Hematopoietic multipotent progenitor cell treated with erythropoietin and hydrocortisone succinate and interleukin-3 and kit ligand, for 17 days (in vitro differentiated cells): ENCODE data around the gene PWP1.
"Not testable (repeated sequence)": the region's sequence is repeated elsewhere in the genome, so short reads cannot be mapped to it uniquely, and the experiment has no call there.

Experiments
- DNase-seq: peaks from one replicate; pipeline ENCODE4 v3.0.0-alpha.2; 2015; ENCODE audit warnings: low spot score

Gene PWP1

DNA sequence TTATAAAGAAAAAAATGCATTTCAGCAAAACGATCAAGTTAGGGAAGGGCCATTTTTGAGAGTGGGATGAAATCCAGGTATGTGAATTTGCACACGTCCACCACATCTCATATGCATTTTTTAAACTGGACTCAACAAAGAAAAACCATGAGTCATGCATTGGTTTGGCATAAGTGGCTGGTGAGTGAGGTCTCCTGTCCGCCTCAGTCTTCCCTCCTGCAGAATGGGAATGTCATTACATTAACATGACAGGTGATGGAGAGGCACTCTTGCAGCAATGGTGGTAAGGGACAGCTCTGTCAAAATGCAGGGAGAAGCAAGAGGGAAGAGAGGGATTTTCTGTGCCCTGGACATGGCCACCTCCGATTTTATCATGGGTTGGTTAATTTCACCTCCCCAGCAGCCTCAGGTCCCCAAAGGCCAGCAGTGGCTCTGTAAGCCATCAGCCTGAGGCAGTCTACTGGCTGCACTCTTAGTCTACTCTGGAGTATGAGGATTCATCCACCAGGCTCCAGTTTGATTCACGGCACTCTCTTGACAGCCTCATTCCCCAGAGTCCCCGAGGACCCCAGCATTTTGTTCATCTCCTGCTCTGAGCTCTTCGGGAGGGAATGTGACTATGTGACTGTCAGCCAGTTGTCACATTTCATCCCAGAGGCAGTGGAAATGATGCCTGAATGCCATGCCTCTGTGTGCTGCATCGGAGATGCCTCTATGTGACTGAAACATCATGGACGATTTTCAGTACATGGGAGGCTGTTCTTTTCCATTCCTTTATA, 17.1 kb upstream of the PWP1 start:
- DNase-seq: no peak

DNA sequence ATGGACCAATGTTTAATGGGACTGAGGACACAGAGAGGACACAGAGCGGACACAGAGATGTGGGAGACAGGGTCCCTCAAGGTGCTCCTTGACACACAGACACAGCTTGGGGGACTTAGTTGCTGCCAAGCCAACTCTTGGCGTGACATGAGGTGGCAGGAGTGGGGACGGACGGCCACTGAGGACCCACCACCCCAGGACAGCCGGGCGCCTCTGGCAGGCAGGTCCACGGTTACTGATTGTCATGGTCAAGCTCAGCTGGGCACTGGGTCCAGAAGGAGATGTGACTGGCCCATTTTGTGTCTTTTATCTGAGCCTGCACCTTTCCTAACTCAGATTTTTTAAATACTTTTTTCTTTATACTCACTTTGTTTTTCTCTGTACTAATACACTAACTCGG, 15.7 kb upstream of the PWP1 start:
- DNase-seq: no peak

DNA sequence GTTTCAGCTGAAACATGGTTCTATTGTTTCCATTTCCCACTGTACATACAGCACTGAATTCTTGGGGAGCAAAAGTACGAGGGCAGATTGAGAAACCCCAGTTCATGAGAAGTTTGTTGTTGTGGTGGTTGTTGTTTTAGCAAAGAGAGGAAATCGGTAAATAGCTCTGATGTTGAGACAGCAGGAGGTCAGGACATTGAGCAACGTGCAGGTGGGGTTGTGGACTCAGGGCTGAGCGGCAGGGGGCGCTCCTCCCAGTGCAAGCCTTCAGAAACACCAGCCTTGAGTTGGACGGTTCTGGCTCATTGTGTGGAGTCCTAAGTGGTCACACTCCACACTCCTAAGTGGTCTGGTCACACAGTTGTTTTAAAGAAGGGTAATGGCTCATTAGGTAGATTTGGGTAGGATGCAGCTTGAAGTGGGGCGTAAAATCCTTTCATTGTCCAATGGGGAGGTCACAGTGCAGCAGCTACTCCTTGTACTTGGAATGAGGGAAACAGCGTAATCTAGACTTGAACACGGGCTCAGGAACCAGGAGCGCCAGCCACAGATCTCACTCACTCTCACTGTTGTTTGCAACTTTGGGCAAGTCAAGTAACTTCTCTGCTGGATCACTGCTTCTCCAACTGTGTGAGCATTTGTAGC, 14.5 kb upstream of the PWP1 start:
- peak; percentile 53 for DNase-seq

DNA sequence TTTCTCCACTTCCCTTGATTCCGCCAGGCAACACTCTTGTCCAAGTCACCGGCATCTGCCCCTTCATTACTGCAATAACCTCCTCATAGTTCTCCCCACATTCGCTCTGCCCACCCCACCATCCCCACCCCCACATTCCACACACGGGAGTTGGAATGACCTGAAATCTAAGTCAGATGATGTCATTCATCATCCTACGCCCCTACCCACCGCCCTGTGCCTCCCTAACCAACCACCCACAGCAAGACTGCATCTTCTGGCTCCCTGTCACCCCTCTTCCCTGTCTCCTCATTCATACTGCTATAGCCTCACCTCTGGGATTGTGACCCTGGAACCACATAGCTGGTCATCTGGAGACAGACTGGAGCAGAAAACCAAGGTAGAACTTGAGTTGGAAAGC, 7.9 kb upstream of the PWP1 start:
- DNase-seq: no peak

DNA sequence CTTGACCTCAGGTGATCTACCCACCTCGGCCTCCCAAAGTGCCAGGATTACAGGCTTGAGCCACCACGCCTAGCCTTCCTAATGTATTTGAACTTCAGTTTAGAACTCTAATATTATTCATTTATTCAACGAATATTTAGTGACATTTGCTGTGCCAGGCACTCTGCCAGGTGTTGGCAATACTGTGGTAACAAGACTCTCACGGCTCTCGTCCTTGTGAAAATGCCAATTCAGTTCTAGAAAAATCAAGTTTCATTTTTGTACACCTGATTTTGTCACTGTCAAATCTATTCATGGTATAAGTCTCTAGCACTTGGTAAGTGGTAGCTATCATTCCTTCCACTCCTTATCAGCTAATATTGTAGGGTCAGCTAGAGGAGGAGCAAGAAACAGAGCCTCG, 6.3 kb upstream of the PWP1 start:
- DNase-seq: no peak

DNA sequence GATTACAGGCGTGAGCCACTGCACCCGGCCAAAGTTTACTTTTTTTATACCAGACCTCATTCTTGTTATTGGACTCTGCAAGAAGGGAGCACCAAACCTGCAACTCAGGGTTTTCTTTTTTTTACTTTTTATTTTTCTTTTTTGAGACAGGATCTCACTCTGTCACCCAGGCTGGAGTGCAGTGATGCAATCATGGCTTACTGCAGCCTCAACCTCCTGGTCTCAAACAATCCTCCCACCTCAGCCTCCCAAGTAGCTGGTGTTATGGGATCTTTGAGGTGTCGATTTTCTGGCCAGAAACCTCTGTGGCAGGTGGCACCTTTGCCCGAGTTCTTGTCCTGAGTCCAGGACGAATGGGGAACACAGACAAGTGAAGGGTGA, 4.2 kb upstream of the PWP1 start:
- DNase-seq: no peak

DNA sequence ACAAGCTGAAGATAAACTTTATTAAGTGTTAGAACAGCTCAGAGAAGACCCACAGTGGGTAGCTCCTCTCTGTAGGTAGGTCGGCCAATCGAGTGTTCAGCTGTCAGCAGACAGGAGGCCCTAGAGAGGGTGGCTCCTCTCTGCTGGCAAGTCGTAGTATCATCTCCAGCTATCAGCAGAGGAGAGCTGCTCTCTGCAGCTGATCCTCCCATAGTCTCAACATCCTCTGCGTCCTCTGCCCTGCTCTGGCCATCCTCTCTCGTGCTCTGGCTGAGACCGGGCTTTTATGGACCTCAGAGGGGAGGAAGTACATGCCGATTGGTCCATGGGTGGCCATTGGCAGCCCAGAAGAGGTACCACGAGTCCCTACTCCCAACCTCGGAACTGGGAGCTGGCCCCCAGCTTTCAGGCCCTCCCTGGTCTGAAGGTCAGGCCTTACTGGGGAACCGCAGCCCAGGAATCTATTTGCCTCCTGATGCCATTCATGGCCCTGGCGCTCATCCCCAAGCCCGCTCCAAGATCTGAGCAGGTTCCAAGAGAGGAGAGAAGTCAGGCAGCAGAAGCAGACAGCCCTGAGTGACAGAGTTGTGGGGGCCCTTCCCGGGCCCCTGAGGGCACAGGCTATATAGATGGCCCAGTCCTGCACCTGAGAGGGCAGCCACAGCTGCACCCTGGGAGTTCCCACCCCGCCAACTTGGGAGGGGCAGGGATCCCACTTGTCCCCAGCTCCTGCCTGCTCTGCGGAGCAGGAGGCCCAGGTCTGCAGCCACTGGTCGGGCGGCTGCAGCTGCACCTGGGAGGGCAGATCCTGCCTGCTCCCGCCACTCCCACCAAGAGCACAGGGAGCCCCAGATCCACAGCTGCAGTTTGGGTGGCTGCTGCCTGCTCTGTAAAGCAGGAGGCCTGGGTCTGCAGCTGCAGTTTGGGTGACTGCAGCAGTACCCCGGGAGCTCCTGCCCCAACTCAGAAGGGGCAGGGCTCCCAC, 3.5 kb upstream of the PWP1 start:
- no peak for DNase-seq

DNA sequence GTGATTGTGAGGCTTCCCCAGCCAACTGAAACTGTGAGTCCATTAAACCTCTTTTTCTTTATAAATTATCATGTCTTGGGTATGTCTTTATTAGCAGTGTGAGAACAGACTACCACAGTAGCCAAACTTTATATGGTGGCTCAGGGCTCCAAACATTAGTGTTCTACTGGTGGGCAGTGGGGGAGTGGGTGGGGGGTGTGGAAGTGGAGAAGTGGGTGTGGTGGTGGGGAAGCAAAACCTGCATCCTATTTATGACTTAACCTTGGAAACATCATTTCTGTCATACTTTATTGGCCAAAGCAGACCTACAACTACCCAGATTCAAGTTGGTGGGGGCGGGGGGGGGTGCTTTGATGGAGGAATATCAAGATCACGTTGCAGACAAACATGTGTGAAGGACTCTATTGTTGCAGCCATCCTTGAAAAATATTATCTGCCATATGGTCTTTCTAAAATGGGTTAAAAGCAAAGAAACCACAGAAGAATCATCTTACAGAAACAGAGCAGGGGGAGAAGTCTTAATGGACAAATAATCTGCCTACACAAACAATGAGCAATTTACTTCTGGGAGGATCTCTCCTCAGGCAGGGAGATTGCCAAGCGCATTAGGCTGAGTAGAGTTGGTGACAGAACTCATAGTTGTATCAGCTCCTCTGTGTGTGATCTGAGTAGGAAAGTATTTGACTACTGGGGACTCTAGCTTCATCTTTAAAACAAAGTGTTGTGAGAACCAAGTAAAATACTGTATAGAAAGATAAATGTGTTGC, 1.4 kb upstream of the PWP1 start:
- no peak for DNase-seq

DNA sequence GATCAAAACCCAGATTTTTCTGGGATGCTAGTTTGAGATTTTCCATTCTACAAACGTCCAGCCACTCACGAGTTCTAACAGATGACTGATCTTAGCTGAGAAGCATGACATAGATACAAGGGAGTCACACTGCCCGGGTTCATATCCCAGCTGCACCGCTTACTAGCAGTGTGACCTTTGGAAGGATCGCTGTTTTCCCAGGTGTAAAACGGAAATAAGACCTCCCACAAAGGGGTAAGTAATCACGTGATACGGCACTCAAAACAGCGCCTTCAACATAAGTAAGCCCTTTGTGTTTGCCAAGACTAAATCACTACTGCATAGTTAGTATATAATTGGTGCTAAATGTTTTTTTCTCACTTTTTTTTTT, 624 bp upstream of the PWP1 start:
- DNase-seq: no peak

DNA sequence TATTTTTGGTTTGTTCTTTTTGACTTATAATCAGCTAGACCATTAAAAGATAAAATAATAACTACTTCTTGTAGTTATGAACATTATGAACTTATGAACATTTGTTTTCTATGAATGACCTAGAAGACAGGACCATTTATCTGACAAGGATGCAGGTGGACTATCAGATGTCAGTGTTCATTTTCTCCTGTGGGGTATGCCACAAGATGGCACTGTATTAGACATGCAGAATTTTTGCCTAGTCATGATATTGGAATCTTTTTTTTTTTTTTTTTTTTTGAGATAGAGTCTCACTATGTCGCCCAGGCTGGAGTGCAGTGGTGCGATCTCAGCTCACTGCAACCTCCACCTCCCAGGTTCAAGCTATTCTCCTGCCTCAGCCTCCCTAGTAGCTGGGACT, 10.2 kb downstream of the PWP1 start:
- DNase-seq: peak; percentile 62

DNA sequence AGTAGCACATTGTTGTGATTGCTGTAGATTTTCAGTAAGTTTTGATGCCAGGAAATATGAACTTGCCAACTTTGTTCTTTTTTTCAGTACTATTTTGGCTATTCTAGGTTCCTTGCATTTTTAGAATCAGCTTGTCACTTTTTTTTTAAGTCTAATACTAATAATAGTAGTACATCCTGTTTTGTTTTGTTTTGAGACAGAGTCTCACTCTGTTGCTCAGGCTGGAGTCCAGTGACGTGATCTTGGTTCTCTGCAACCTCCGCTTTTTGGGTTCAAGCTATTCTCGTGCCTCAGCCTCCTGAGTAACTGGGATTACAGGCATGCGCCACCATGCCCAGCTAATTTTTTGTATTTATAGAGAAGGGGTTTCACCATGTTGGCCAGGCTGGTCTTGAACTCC, 16.5 kb downstream of the PWP1 start:
- DNase-seq: no peak

DNA sequence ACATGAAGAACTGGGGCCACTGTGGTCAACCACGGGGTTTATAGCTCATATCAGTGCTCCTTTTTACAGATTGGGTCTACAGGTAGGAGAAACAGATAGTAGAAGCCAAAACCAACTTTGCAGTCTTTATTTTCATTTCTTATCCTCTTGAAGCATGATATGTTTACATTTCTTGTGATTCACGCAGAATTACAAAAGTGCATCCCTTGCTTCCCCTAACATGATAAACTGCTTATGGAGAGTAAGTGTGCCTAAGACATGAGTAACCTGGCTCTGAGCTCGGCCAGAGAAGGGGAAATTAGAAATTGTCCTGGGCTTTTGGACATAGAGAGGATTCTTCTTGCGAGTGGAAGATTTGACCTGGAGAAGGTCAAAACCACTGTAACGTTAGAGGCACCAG, 18.4 kb downstream of the PWP1 start:
- DNase-seq: no peak

DNA sequence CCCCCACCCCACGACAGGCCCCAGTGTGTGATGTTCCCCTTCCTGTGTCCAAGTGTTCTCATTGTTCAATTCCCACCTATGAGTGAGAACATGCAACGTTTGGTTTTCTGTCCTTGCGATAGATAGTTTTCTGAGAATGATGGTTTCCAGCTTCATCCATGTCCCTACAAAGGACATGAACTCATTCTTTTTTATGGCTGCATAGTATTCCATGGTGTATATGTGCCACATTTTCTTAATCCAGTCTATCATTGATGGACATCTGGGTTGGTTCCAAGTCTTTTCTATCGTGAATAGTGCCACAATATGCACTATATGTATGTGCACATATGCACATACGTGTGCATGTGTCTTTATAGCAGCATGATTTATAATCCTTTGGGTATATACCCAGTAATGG, 19.9 kb downstream of the PWP1 start:
- DNase-seq: not testable (repeated sequence)

DNA sequence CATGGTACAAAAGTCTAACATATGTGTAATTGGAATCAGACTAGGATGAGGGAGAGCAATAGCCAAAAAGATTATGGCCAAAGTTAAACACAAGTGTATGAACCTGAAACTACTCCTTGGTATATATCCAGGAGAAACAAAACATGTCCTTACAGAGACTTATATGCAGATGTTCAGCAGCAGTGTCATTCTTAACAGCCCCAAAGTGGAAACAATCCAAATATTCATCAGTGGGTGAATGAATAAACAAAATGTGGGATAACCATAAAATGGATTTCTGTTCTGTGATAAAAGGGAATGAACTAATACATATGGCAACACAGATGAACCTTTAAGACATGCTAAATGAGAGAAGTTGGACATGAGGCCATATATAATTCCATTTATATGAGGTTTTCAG, 30.2 kb downstream of the PWP1 start:
- no peak for DNase-seq

DNA sequence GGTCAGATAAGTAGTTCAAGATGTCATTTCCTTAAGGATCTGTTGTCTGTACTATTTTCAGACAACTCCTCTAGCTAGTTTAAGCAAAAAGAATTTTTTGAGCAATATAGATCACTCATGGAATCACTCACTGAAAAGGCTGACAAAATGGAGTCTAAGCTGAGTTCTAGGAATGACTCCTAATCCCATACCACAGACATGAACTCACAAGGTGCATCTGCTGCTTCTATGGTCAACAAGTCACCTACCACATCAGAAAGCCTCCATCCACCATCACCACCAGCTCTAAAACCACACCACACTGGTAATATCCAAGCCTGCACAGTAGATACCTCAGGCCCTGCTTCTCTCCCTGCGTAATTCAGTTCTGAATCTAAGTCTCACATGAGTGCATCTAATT, 33.0 kb downstream of the PWP1 start:
- no peak for DNase-seq

DNA sequence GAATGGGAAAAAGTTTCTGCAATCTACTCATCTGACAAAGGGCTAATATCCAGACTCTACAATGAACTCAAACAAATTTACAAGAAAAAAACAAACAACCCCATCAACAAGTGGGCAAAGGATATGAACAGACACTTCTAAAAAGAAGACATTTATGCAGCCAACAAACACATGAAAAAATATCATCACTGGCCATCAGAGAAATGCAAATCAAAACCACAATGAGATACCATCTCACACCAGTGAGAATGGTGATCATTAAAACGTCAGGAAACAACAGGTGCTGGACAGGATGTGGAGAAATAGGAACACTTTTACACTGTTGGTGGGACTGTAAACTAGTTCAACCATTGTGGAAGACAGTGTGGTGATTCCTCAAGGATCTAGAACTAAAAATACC, 41.7 kb downstream of the PWP1 start:
- not testable (repeated sequence) for DNase-seq

DNA sequence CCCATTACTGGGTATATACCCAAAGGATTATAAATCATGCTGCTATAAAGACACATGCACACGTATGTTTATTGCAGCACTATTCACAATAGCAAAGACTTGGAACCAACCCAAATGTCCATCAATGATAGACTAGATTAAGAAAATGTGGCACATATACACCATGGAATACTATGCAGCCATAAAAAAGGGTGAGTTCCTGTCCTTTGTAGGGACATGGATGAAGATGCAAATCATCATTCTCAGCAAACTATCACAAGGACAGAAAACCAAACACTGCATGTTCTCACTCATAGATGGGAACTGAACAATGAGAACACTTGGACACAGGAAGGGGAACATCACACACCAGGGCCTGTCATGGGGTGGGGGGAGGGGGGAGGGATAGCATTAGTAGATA, 42.1 kb downstream of the PWP1 start:
- not testable (repeated sequence) for DNase-seq

DNA sequence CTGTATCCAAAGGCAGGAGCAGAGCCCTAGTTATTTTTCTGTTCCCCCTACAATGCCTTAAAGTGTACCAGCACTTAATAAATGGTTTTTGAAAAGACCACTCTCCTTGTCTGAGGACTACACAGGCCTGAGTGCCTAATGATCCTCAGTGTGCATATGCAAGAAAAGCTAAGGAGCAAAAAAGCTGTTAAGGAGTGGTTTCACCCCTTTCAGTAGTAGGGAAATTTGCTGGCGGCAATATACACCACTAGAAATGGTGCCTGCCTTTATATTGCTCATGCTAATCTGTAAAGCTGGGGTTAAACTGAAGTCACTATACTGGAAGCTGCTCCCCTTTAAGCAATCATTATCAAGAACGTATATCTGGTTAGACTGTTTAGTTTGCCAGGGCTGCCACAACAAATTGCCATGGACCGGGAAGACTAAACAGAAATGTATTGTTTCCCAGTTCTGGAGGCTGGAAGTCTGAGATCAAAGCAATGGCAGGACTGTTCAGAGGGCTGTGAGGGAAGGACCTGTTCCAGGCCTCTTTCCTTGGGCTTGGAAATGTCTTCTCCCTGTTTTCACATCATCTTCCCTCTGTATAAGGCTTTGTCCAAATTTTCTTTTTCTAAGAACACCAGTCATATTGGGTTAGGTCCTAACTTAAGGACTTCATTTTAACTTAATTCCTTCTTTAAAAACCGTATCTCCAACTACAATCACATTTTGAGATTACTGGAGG, 45.2 kb downstream of the PWP1 start:
- DNase-seq: no peak

DNA sequence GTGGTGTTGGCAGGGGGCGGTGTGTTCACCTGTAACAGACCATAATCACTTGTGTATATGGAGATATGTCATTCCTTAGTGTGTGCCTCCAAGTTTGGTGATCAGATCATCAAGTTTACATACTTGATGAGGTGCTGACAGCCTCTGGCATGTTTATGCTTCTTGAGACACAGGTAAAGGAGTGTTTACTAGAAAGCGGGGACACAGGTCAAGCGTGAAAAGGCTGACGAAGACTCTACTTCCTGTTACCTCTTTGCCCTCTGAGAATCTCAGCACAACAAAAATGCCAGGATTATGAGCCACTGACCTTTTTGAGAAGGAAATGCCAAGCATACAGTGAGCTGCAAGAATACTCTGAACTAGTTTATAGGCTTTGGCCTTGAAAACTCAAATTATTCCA, 45.8 kb downstream of the PWP1 start:
- no peak for DNase-seq

DNA sequence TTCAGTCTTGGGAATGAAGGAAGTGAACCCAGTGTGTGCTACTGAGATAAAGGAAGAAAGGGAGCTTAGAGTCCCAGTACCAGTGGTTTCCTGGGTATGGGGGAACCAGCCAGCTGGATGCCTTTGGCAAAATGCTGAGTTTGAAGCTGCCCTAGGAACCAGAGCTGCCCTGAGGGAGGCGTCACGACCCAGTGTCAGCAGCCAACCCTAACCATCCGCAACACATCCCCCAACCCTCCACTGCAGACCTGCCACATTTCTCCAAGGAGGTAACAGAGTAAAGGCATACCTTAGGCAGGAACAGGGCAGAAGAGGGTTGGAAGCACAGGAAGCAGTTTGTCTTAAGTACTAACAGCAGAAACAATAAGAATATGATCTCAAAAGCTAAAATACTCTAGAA, 46.8 kb downstream of the PWP1 start:
- DNase-seq: no peak

DNA sequence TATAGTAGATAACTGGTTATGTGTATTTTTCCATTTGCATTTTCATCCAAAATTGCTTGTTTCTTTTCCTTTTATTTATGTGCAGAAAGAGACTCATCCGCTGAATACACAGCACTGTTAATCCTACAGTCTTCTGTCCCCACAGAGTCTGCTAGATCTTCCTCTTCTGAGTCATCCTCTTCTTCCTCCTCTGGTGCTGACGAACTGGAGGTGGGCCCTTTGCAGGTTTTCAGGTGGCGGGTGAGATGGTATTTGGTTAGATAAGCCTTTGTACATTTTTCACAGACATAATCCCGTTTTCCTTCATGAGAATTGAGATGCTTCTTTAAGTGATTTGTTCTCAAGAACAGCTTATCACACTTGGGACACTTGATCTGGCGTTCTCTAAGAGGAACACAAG, 48.5 kb downstream of the PWP1 start:
- DNase-seq: no peak
